ENCODE measurements around the gene INTS1. TPM values are rescaled to one million over a fixed set of nuclear protein-coding genes. Genes with fewer than 3 reads are reported as not detected.
"Not testable (repeated sequence)": the region's sequence is repeated elsewhere in the genome, so short reads cannot be mapped to it uniquely, and the experiment has no call there.

The INTS1 gene
- total RNA-seq, 1 experiment from 2014 or later = 122 TPM

GRCh38 chr7:1516586-1517251 is 12.5 kb upstream of the INTS1 start:
- Mint-ChIP-seq H3K36me3 (ENCODE audit: insufficient read depth, unreplicated experiment) (peaks cover 12% of the 10 kb centered on the region), H3K27me3 (ENCODE audit: insufficient read depth, unreplicated experiment) (no peaks in the 10 kb centered on the region), H3K27ac (ENCODE audit: unreplicated experiment) (no peak overlapping the region), H3K4me3 (ENCODE audit: unreplicated experiment) (no peak overlapping the region), H3K9me3 (ENCODE audit: unreplicated experiment) (no peaks in the 10 kb centered on the region), H3K4me1 (ENCODE audit: low read depth, unreplicated experiment) (peaks cover 8% of the 10 kb centered on the region)
- intact Hi-C loops (cut with micrococcal nuclease; ENCODE audit: unreplicated experiment) = no loop called here
- H3K36me3 ChIP-seq (ENCODE audit: control insufficient read depth, insufficient read depth, low read length) = no peaks in the 10 kb centered on the region
- peaks cover 7% of the 10 kb centered on the region; the same call in 1 of the 2 replicates for H3K4me1 ChIP-seq
- ChIA-PET CTCF (no interaction called here), POLR2A (no interaction called here)
- no peak for DNase-seq
- no TSS peak for BruUV-seq (replicated peaks)
- H3K27me3 ChIP-seq (replicated peaks; ENCODE audit: control insufficient read depth, insufficient read depth, low read length) = no peaks in the 10 kb centered on the region
- TF ChIP-seq CTCF (IDR thresholded peaks at IDR 0.05; ENCODE audit: insufficient read depth in 1 of 2, low read depth in 1 of 2, low read length in 1 of 2, severe bottlenecking in 1 of 2, unreplicated experiment in 1 of 2) = no peak
- no peak overlapping the region for H3K4me3 ChIP-seq (ENCODE audit: low read depth, low read length)
- H3K9me3 ChIP-seq = no peaks in the 10 kb centered on the region; the same call in 1 of the 2 replicates

- H3K9me3 ChIP-seq; H3K36me3 ChIP-seq (ENCODE audit: control insufficient read depth, insufficient read depth, low read length); H3K27me3 ChIP-seq (replicated peaks; ENCODE audit: control insufficient read depth, insufficient read depth, low read length); H3K4me1 Mint-ChIP-seq (ENCODE audit: low read depth, unreplicated experiment); H3K27ac Mint-ChIP-seq (ENCODE audit: unreplicated experiment); BruUV-seq (replicated peaks); H3K27me3 Mint-ChIP-seq (ENCODE audit: insufficient read depth, unreplicated experiment); H3K9me3 Mint-ChIP-seq (ENCODE audit: unreplicated experiment); H3K36me3 Mint-ChIP-seq (ENCODE audit: insufficient read depth, unreplicated experiment); H3K4me3 ChIP-seq (ENCODE audit: low read depth, low read length); H3K4me1 ChIP-seq; intact Hi-C loops (cut with micrococcal nuclease; ENCODE audit: unreplicated experiment); DNase-seq; H3K4me3 Mint-ChIP-seq (ENCODE audit: unreplicated experiment): not testable (repeated sequence)
- POLR2A ChIA-PET = interaction anchor here (0.7 kb wide), 1 partner anchor 24 kb away, joined by 3 read pairs; no protein-coding TSS in a partner anchor
- CTCF ChIA-PET = interaction anchor here (1.0 kb wide), 1 partner anchor 40 kb away, joined by 3 read pairs; the partner anchor contains the start of gene TMEM184A
These were observed 11.3 kb upstream of the INTS1 start for GRCh38 chr7:1515509-1515967.

- no peak overlapping the region for H3K4me3 Mint-ChIP-seq (ENCODE audit: unreplicated experiment)
- no peak for TF ChIP-seq CTCF (IDR thresholded peaks at IDR 0.05; ENCODE audit: insufficient read depth in 1 of 2, low read depth in 1 of 2, low read length in 1 of 2, severe bottlenecking in 1 of 2, unreplicated experiment in 1 of 2)
- no peak overlapping the region for H3K27ac Mint-ChIP-seq (ENCODE audit: unreplicated experiment)
- Histone ChIP-seq H3K4me1 (peaks cover under 1% of the 10 kb centered on the region; the same call in 1 of the 2 replicates), H3K9me3 (no peaks in the 10 kb centered on the region; the same call in 1 of the 2 replicates), H3K36me3 (ENCODE audit: control insufficient read depth, insufficient read depth, low read length) (no peaks in the 10 kb centered on the region), H3K4me3 (ENCODE audit: low read depth, low read length) (no peak overlapping the region), H3K27me3 (replicated peaks; ENCODE audit: control insufficient read depth, insufficient read depth, low read length) (no peaks in the 10 kb centered on the region)
- H3K4me1 Mint-ChIP-seq (ENCODE audit: low read depth, unreplicated experiment) = no peaks in the 10 kb centered on the region
- H3K36me3 Mint-ChIP-seq (ENCODE audit: insufficient read depth, unreplicated experiment) = peaks cover 6% of the 10 kb centered on the region
- intact Hi-C loops (cut with micrococcal nuclease; ENCODE audit: unreplicated experiment) = no loop called here
- ChIA-PET CTCF (no interaction called here), POLR2A (no interaction called here)
- BruUV-seq (replicated peaks) = no TSS peak
- no peak for DNase-seq
- H3K27me3 Mint-ChIP-seq (ENCODE audit: insufficient read depth, unreplicated experiment) = no peaks in the 10 kb centered on the region
- H3K9me3 Mint-ChIP-seq (ENCODE audit: unreplicated experiment) = no peaks in the 10 kb centered on the region
These were observed 10.8 kb upstream of the INTS1 start for GRCh38 chr7:1514995-1515401.
